ENCODE measurements around the gene VTA1.
"Not testable (repeated sequence)": the region's sequence is repeated elsewhere in the genome, so short reads cannot be mapped to it uniquely, and the experiment has no call there.

Gene VTA1

GRCh38 chr6:142229518-142230270 is 82.6 kb downstream of the VTA1 start:
- not testable (repeated sequence) for DNase-seq

- DNase-seq = not testable (repeated sequence)
These were observed 85.4 kb downstream of the VTA1 start for GRCh38 chr6:142232206-142233044.

- no peak for DNase-seq
These were observed 87.1 kb downstream of the VTA1 start for GRCh38 chr6:142233945-142234682.

GRCh38 chr6:142235272-142235671 is 88.2 kb downstream of the VTA1 start:
- DNase-seq = no peak

- DNase-seq = no peak
These were observed 88.7 kb downstream of the VTA1 start for GRCh38 chr6:142235791-142236190.

GRCh38 chr6:142236691-142237090 is 89.6 kb downstream of the VTA1 start:
- DNase-seq = no peak

GRCh38 chr6:142238881-142239280 is 91.8 kb downstream of the VTA1 start:
- DNase-seq = no peak

- DNase-seq = no peak
These were observed 93.1 kb downstream of the VTA1 start for GRCh38 chr6:142240179-142240578.

- DNase-seq = no peak
These were observed 94.0 kb downstream of the VTA1 start for GRCh38 chr6:142241061-142241460.

- DNase-seq = no peak
These were observed 95.2 kb downstream of the VTA1 start for GRCh38 chr6:142242269-142242668.

- DNase-seq = no peak
These were observed 99.9 kb downstream of the VTA1 start for GRCh38 chr6:142246960-142247359.

GRCh38 chr6:142249266-142249665 is 102.2 kb downstream of the VTA1 start:
- no peak for DNase-seq

- no peak for DNase-seq
These were observed 104.9 kb downstream of the VTA1 start for GRCh38 chr6:142251930-142252445.

- DNase-seq = no peak
These were observed 107.5 kb downstream of the VTA1 start for GRCh38 chr6:142254513-142254912.

- no peak for DNase-seq
These were observed 108.7 kb downstream of the VTA1 start for GRCh38 chr6:142255785-142256184.

GRCh38 chr6:142258305-142258704 is 111.2 kb downstream of the VTA1 start:
- no peak for DNase-seq

GRCh38 chr6:142258757-142259156 is 111.7 kb downstream of the VTA1 start:
- no peak for DNase-seq

GRCh38 chr6:142260748-142261147 is 113.7 kb downstream of the VTA1 start:
- DNase-seq = no peak

- DNase-seq = no peak
These were observed 115.2 kb downstream of the VTA1 start for GRCh38 chr6:142262231-142262630.

- no peak for DNase-seq
These were observed 118.4 kb downstream of the VTA1 start for GRCh38 chr6:142265476-142265875.

GRCh38 chr6:142266060-142266459 is 119.0 kb downstream of the VTA1 start:
- no peak for DNase-seq

- no peak for DNase-seq
These were observed 124.4 kb downstream of the VTA1 start for GRCh38 chr6:142271476-142271875.

All from effector CD4-positive, alpha-beta T cell (primary cell).